Smooth muscle cell (in vitro differentiated cells): ENCODE measurements around the gene PRR14. TPM values are rescaled to one million over a fixed set of nuclear protein-coding genes. Genes with fewer than 3 reads are reported as not detected.

Experiments
- DNase-seq: peaks from one replicate; lab custom pipeline; 2025; ENCODE audit not compliant: unreplicated experiment; lab: John Stamatoyannopoulos, UW
- H2AFZ ChIP-seq: fragments of 200-600 bp; sonication (generic); 2 replicates; pipeline ENCODE4 v1.6.0; 2016; ENCODE audit warnings: antibody characterized with exemption, low read depth, mild to moderate bottlenecking
- H3F3A ChIP-seq: fragments of 200-600 bp; sonication (generic); 2 replicates; pipeline ENCODE4 v1.6.0; 2017; ENCODE audit warnings: antibody characterized with exemption, low read depth
- H3K27ac ChIP-seq: fragments of 200-600 bp; sonication (generic); 2 replicates; pipeline ENCODE4 v1.5.1; 2016; ENCODE audit warnings: low read depth, mild to moderate bottlenecking
- H3K27me3 ChIP-seq: fragments of 200-600 bp; sonication (generic); 2 replicates; pipeline ENCODE4 v1.6.1; 2016; ENCODE audit warnings: low read depth, mild to moderate bottlenecking
- H3K36me3 ChIP-seq: fragments of 200-600 bp; sonication (generic); 2 replicates; pipeline ENCODE4 v1.5.1; 2016; ENCODE audit warnings: low read depth
- H3K4me1 ChIP-seq: fragments of 200-600 bp; sonication (generic); 2 replicates; pipeline ENCODE4 v1.5.1; 2016; ENCODE audit warnings: low read depth
- H3K4me2 ChIP-seq: fragments of 200-600 bp; sonication (generic); 2 replicates; pipeline ENCODE4 v1.6.0; 2016; ENCODE audit warnings: mild to moderate bottlenecking
- H3K4me3 ChIP-seq: fragments of 200-600 bp; sonication (generic); 2 replicates; pipeline ENCODE4 v1.5.1; 2016; ENCODE audit warnings: mild to moderate bottlenecking
- H3K79me2 ChIP-seq: fragments of 200-600 bp; sonication (generic); 2 replicates; pipeline ENCODE4 v1.6.0; 2016; ENCODE audit warnings: low read depth, mild to moderate bottlenecking
- H3K9ac ChIP-seq: fragments of 200-600 bp; sonication (generic); 2 replicates; pipeline ENCODE4 v1.6.0; 2016; ENCODE audit warnings: low read depth
- H3K9me3 ChIP-seq: fragments of 200-600 bp; sonication (generic); replicated peaks from 2 replicates; pipeline ENCODE4 v1.5.1; 2016; ENCODE audit warnings: low read depth
- H4K20me1 ChIP-seq: fragments of 200-600 bp; sonication (generic); 2 replicates; pipeline ENCODE4 v1.6.0; 2016; ENCODE audit warnings: low read depth
- CTCF ChIP-seq: fragments of 200-600 bp; sonication (generic); IDR thresholded peaks from 2 replicates; pipeline ENCODE4 v1.5.1; 2017; ENCODE audit warnings: borderline replicate concordance, mild to moderate bottlenecking, antibody characterized with exemption; ENCODE audit not compliant: insufficient read depth, poor library complexity, severe bottlenecking
- WGBS: methylation state at CpG from one replicate; pipeline ENCODE4 v1.1.7; 2016; ENCODE audit warnings: low lambda C conversion rate; 5-methylcytosine and 5-hydroxymethylcytosine counted together
- polyA plus RNA-seq: library from polyadenylated mRNA; unstranded; fragments of >200 nt; fragmentation: Nextera tagmentation; extraction: Ambion mirVana; gene quantifications from 2 replicates; pipeline ENCODE4 v1.2.1, GENCODE V29; 2016
- total RNA-seq: library from RNA; depleted of rRNA; stranded (reverse); fragments of >200 nt; gene quantifications from 2 replicates; pipeline ENCODE4 v1.2.3, GENCODE V29; 2014

PRR14 gene
- total and polyA plus RNA-seq, 2 experiments from 2014 or later = 16.7 to 22.0 TPM

GRCh38 chr16:30662449-30662848, 11.7 kb downstream of the PRR14 start:
- H3K4me2 ChIP-seq = no peak overlapping the region
- H3K4me1 ChIP-seq = peaks cover 13% of the 10 kb centered on the region
- peaks cover 6% of the 10 kb centered on the region for H3F3A ChIP-seq
- no peaks in the 10 kb centered on the region for H3K9me3 ChIP-seq
- TF ChIP-seq CTCF = no peak
- H2AFZ ChIP-seq = no peak overlapping the region
- H3K27ac ChIP-seq = no peak overlapping the region
- WGBS = 98% methylated on average over 17 of the region's 17 CpGs
- H3K9ac ChIP-seq = no peak overlapping the region
- peaks cover 8% of the 10 kb centered on the region for H3K36me3 ChIP-seq
- H3K27me3 ChIP-seq = no peaks in the 10 kb centered on the region
- no peak for DNase-seq
- H3K4me3 ChIP-seq = no peak overlapping the region
- peaks cover 79% of the 10 kb centered on the region for H4K20me1 ChIP-seq
- H3K79me2 ChIP-seq = peaks cover 41% of the 10 kb centered on the region

GRCh38 chr16:30663038-30663437, 12.3 kb downstream of the PRR14 start:
- peaks cover 8% of the 10 kb centered on the region for H3K36me3 ChIP-seq
- H3K9ac ChIP-seq = no peak overlapping the region
- no peak overlapping the region for H3K4me3 ChIP-seq
- H4K20me1 ChIP-seq = peaks cover 85% of the 10 kb centered on the region
- no peak overlapping the region for H3K27ac ChIP-seq
- no peak overlapping the region for H3K4me2 ChIP-seq
- H2AFZ ChIP-seq = no peak overlapping the region
- no peak for TF ChIP-seq CTCF
- peaks cover 41% of the 10 kb centered on the region for H3K79me2 ChIP-seq
- 93% methylated on average over 8 of the region's 8 CpGs for WGBS
- H3K4me1 ChIP-seq = peaks cover 13% of the 10 kb centered on the region
- no peaks in the 10 kb centered on the region for H3K9me3 ChIP-seq
- peaks cover 4% of the 10 kb centered on the region for H3F3A ChIP-seq
- no peak for DNase-seq
- H3K27me3 ChIP-seq = no peaks in the 10 kb centered on the region

GRCh38 chr16:30663820-30664219, 13.1 kb downstream of the PRR14 start:
- no peak for TF ChIP-seq CTCF
- Histone ChIP-seq H3F3A (peaks cover 2% of the 10 kb centered on the region), H3K4me1 (peaks cover 13% of the 10 kb centered on the region), H3K27me3 (no peaks in the 10 kb centered on the region), H2AFZ (no peak overlapping the region), H3K4me3 (no peak overlapping the region), H3K36me3 (peaks cover 8% of the 10 kb centered on the region), H3K9me3 (no peaks in the 10 kb centered on the region), H3K4me2 (no peak overlapping the region), H3K27ac (no peak overlapping the region), H3K9ac (no peak overlapping the region), H4K20me1 (peaks cover 91% of the 10 kb centered on the region), H3K79me2 (peaks cover 41% of the 10 kb centered on the region)
- 98% methylated on average over 6 of the region's 9 CpGs for WGBS
- no peak for DNase-seq

GRCh38 chr16:30664616-30665109, 13.9 kb downstream of the PRR14 start:
- Histone ChIP-seq H3K79me2 (peaks cover 39% of the 10 kb centered on the region), H3K4me1 (peaks cover 13% of the 10 kb centered on the region), H3K27ac (no peak overlapping the region), H4K20me1 (peaks cover 90% of the 10 kb centered on the region), H3F3A (no peaks in the 10 kb centered on the region), H3K4me2 (no peak overlapping the region), H3K4me3 (no peak overlapping the region), H3K9ac (no peak overlapping the region), H3K27me3 (no peaks in the 10 kb centered on the region), H3K9me3 (no peaks in the 10 kb centered on the region), H2AFZ (no peak overlapping the region), H3K36me3 (peaks cover 8% of the 10 kb centered on the region)
- no peak for DNase-seq
- 95% methylated on average over 15 of the region's 15 CpGs for WGBS
- no peak for TF ChIP-seq CTCF
